ENCODE results near the gene CIB1.
"Not testable (repeated sequence)": the region's sequence is repeated elsewhere in the genome, so short reads cannot be mapped to it uniquely, and the experiment has no call there.

The CIB1 gene

GRCh38 chr15:90203473-90203872 lies 30.3 kb downstream of the CIB1 start:
- DNase-seq, result no peak
- intact Hi-C loops (cut with DNase I), result no loop called here

- intact Hi-C loops (cut with DNase I), result no loop called here
- no peak for DNase-seq
Observed at GRCh38 chr15:90202929-90203328, 30.8 kb downstream of the CIB1 start.

- peak in 1 of 42 donors; percentile 36 for DNase-seq
- intact Hi-C loops (cut with DNase I), result no loop called here
Observed at GRCh38 chr15:90201944-90202375, 31.8 kb downstream of the CIB1 start.

GRCh38 chr15:90201130-90201943 lies 32.4 kb downstream of the CIB1 start, which contains the start of gene SEMA4B:
TSS of gene SEMA4B (plus strand) at chr15:90201330. CDS start at chr15:90201579, 249 bp downstream.
- peak in 41 of 42 donors; percentile 37 to 84 (median 71) for DNase-seq
- intact Hi-C loops (cut with DNase I), result no loop called here

- intact Hi-C loops (cut with DNase I), result no loop called here
- peak in 7 of 42 donors; percentile 23 to 65 (median 42) for DNase-seq
Observed at GRCh38 chr15:90200534-90201129, 33.1 kb downstream of the CIB1 start.

GRCh38 chr15:90194655-90195054 lies 39.1 kb downstream of the CIB1 start:
- DNase-seq, result no peak
- intact Hi-C loops (cut with DNase I), result no loop called here

GRCh38 chr15:90192961-90193786 lies 40.6 kb downstream of the CIB1 start:
- DNase-seq, result peak in 12 of 42 donors; percentile 23 to 68 (median 48)
- intact Hi-C loops (cut with DNase I), result no loop called here

- intact Hi-C loops (cut with DNase I), result no loop called here
- peak; percentile 65 to 94 (median 82) for DNase-seq
Observed at GRCh38 chr15:90191794-90192509, 41.8 kb downstream of the CIB1 start.

- DNase-seq, result no peak
Observed at GRCh38 chr15:90191344-90191687, 42.4 kb downstream of the CIB1 start.

GRCh38 chr15:90190606-90191343 lies 43.0 kb downstream of the CIB1 start:
- intact Hi-C loops (cut with DNase I), result no loop called here
- DNase-seq, result no peak

More at GRCh38 chr15:90191344-90191687, 42.4 kb downstream of the CIB1 start:
- intact Hi-C loops (cut with DNase I), result no loop called here

GRCh38 chr15:90189781-90190467 lies 43.8 kb downstream of the CIB1 start:
- DNase-seq, result no peak
- intact Hi-C loops (cut with DNase I), result no loop called here

GRCh38 chr15:90188914-90189748 lies 44.6 kb downstream of the CIB1 start:
- intact Hi-C loops (cut with DNase I), result no loop called here
- DNase-seq, result peak in 1 of 42 donors; percentile 35

- intact Hi-C loops (cut with DNase I); DNase-seq: not testable (repeated sequence)
Observed at GRCh38 chr15:90188065-90188464, 45.7 kb downstream of the CIB1 start.

GRCh38 chr15:90187257-90187868 lies 46.4 kb downstream of the CIB1 start:
- no peak for DNase-seq

GRCh38 chr15:90184786-90185704 lies 48.7 kb downstream of the CIB1 start:
- DNase-seq, result peak; percentile 57 to 93 (median 83)
- intact Hi-C loops (cut with DNase I), result no loop called here

More at GRCh38 chr15:90187257-90187868, 46.4 kb downstream of the CIB1 start:
- intact Hi-C loops (cut with DNase I), result no loop called here
